ENCODE results near the gene DPH2.
A peak's percentile ranks its signal among the peaks of the same experiment; 100 is the strongest.

The DPH2 gene

DNA sequence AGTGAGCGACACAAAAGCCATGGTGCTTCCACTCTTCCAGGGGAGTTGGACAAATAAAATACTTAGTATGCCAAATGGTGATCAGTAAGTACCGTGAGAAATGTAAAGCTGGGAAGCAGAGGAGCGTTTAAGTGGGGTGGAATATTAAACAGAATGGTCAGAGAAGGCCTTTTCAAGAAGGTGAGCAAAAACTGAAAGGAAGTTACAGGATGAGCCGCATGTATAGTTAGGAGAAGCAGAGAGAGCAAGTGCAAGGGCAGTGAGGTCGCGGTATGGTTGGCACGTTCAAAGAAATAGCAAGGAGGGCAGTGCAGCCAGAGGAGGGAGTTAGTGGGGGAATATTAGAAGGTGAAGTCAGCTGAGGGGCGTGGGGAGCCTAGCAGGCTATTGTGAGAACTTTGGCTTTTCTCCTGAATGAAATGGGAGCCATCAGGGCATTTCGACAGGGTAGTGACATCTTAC lies 4.2 kb downstream of the DPH2 start:
- no peak for TF ChIP-seq CTCF (IDR thresholded peaks at IDR 0.05; ENCODE audit: low read depth, low read length, missing control alignments)
- no peak for DNase-seq (ENCODE audit: extremely low read depth, low read depth)
- peak overlapping the region; percentile 86 for H3K4me3 ChIP-seq (replicated peaks; ENCODE audit: low read depth, low read length)

DNA sequence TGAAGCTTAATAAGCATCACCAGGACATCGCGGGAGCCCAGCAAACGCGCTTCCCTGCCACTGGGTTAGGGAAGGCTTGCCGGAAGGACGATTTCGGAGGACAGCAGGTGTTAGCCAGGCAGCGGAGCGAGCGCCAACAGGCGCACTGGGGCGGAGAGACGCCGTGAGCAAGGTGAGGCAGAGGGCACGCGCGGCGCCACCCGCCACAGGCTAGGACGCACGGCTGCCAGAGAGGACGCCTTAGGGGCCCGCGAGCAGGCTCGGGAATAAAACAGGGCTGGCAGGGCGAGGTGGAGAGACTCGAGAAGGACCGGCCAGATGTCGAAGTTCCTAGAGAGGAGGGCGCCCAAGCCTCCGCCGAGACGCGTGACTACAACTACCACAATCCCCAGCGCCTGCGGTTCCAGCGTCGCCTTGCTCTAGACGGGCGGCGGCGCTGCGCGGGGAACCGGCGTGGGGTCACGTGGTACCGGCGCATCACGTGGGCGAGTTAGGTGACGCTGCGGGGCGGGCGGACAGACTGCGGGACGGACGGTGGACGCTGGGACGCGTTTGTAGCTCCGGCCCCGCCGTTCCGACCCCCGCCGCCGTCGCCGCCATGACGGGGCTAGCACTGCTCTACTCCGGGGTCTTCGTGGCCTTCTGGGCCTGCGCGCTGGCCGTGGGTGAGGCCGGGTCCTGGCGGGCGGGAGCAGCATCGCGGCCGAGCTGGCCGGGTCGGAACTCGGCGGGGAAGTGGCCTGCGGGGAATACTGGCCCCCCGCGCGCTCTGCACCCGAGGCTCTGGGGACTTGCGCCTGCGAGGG lies 4.8 kb downstream of the DPH2 start, which contains the start of gene ATP6V0B:
ATP6V0B (plus strand) TSS at position 518 of the 806 bp plus-strand sequence; CDS start at position 599, 81 bp downstream.
- peak; percentile 75 for DNase-seq (ENCODE audit: extremely low read depth, low read depth)
- peak within 1 kb of the TSS; percentile 86 for H3K4me3 ChIP-seq (replicated peaks; ENCODE audit: low read depth, low read length)
- TF ChIP-seq CTCF (IDR thresholded peaks at IDR 0.05; ENCODE audit: low read depth, low read length, missing control alignments), result no peak

- no peak for DNase-seq (ENCODE audit: extremely low read depth, low read depth)
- no peak for TF ChIP-seq CTCF (IDR thresholded peaks at IDR 0.05; ENCODE audit: low read depth, low read length, missing control alignments)
- peak overlapping the region; percentile 86 for H3K4me3 ChIP-seq (replicated peaks; ENCODE audit: low read depth, low read length)
Observed at GRCh38 chr1:43975249-43975961, 5.6 kb downstream of the DPH2 start.

GRCh38 chr1:43976045-43976444 lies 6.2 kb downstream of the DPH2 start:
- no peak for TF ChIP-seq CTCF (IDR thresholded peaks at IDR 0.05; ENCODE audit: low read depth, low read length, missing control alignments)
- H3K4me3 ChIP-seq (replicated peaks; ENCODE audit: low read depth, low read length), result peak overlapping the region; percentile 86
- no peak for DNase-seq (ENCODE audit: extremely low read depth, low read depth)

- TF ChIP-seq CTCF (IDR thresholded peaks at IDR 0.05; ENCODE audit: low read depth, low read length, missing control alignments), result no peak
- no peak for DNase-seq (ENCODE audit: extremely low read depth, low read depth)
- peak overlapping the region; percentile 86; the same call in 1 of the 2 replicates for H3K4me3 ChIP-seq (replicated peaks; ENCODE audit: low read depth, low read length)
Observed at GRCh38 chr1:43976890-43977289, 7.1 kb downstream of the DPH2 start.

- DNase-seq (ENCODE audit: extremely low read depth, low read depth), result no peak
- no peak for TF ChIP-seq CTCF (IDR thresholded peaks at IDR 0.05; ENCODE audit: low read depth, low read length, missing control alignments)
- H3K4me3 ChIP-seq (replicated peaks; ENCODE audit: low read depth, low read length), result peak overlapping the region; percentile 86
Observed at GRCh38 chr1:43977376-43978263, 7.8 kb downstream of the DPH2 start.
